ENCODE data around the gene ADGRG3.

Gene ADGRG3

GRCh38 chr16:57704011-57704904 lies 36.2 kb downstream of the ADGRG3 start:
- TF ChIP-seq GABPA (IDR thresholded peaks at IDR 0.05; ENCODE audit: low read depth): no peak
- no peak for TF ChIP-seq REST (IDR thresholded peaks at IDR 0.05; ENCODE audit: insufficient replicate concordance, low read depth)
- TF ChIP-seq SPI1 (IDR thresholded peaks at IDR 0.05; ENCODE audit: borderline replicate concordance, low read depth): no peak
- no peak for TF ChIP-seq POLR2AphosphoS5 (IDR thresholded peaks at IDR 0.05; ENCODE audit: low read depth)
- TF ChIP-seq CTCF (IDR thresholded peaks at IDR 0.05; ENCODE audit: insufficient read depth, low read length): no peak
- Histone ChIP-seq H3K27ac (replicated peaks) (no peak overlapping the region), H3K27me3 (ENCODE audit: insufficient read depth, poor library complexity, severe bottlenecking) (no peaks in the 10 kb centered on the region), H3K4me3 (replicated peaks; ENCODE audit: insufficient read depth, low read length) (no peak overlapping the region)
- no peak for DNase-seq (ENCODE audit: low read depth in 1 of 2, low spot score in 1 of 2)

GRCh38 chr16:57704905-57705852 lies 37.1 kb downstream of the ADGRG3 start:
- Histone ChIP-seq H3K27ac (replicated peaks) (no peak overlapping the region), H3K27me3 (ENCODE audit: insufficient read depth, poor library complexity, severe bottlenecking) (no peaks in the 10 kb centered on the region), H3K4me3 (replicated peaks; ENCODE audit: insufficient read depth, low read length) (no peak overlapping the region)
- TF ChIP-seq SPI1 (IDR thresholded peaks at IDR 0.05; ENCODE audit: borderline replicate concordance, low read depth) (no peak), GABPA (IDR thresholded peaks at IDR 0.05; ENCODE audit: low read depth) (no peak), REST (IDR thresholded peaks at IDR 0.05; ENCODE audit: insufficient replicate concordance, low read depth) (no peak), POLR2AphosphoS5 (IDR thresholded peaks at IDR 0.05; ENCODE audit: low read depth) (no peak)
- DNase-seq (ENCODE audit: low read depth in 1 of 2, low spot score in 1 of 2): no peak

GRCh38 chr16:57706717-57707116 lies 38.6 kb downstream of the ADGRG3 start:
- Histone ChIP-seq H3K4me3 (replicated peaks; ENCODE audit: insufficient read depth, low read length) (no peak overlapping the region), H3K27ac (replicated peaks) (no peak overlapping the region), H3K27me3 (ENCODE audit: insufficient read depth, poor library complexity, severe bottlenecking) (no peaks in the 10 kb centered on the region)
- TF ChIP-seq POLR2AphosphoS5 (IDR thresholded peaks at IDR 0.05; ENCODE audit: low read depth) (no peak), SPI1 (IDR thresholded peaks at IDR 0.05; ENCODE audit: borderline replicate concordance, low read depth) (no peak), CTCF (IDR thresholded peaks at IDR 0.05; ENCODE audit: insufficient read depth, low read length) (no peak), REST (IDR thresholded peaks at IDR 0.05; ENCODE audit: insufficient replicate concordance, low read depth) (no peak), GABPA (IDR thresholded peaks at IDR 0.05; ENCODE audit: low read depth) (no peak)
- DNase-seq (ENCODE audit: low read depth in 1 of 2, low spot score in 1 of 2): no peak
